ENCODE measurements around the gene MKNK1.

DNA sequence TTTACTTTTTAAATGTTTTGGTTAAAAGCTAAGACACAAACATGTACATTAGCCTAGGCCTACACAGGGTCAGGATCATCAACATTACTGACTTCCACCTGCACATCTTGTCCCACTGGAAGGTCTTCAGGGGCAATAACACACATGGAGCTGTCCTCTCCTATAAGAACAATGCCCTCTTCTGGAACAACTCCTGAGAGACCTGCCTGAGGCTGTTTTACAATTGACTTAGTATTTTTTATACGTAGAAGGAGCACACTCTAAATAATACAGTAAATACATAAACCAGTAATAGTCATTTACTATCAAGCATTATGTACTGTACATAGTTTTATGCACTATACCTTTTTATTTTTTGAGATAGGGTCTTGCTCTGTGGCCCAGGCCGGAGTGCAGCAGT, 26.7 kb upstream of the MKNK1 start:
- no peak for TF ChIP-seq EP300 (IDR thresholded peaks at IDR 0.05)
- TF ChIP-seq POLR2A (IDR thresholded peaks at IDR 0.05) = no peak
